ENCODE data around the gene MUCL3. TPM values are rescaled to one million over a fixed set of nuclear protein-coding genes. Genes with fewer than 3 reads are reported as not detected.

The MUCL3 gene
- total and polyA plus RNA-seq, 10 of the 15 experiments (the other 5 are each of a cell fraction or from before 2014, with no cell fraction given): 0.03 to 1.4 (median 0.61) TPM

- H3K9ac ChIP-seq (ENCODE audit: control insufficient read depth, insufficient read depth, low read length): no peak overlapping the region
- H3K4me1 ChIP-seq (ENCODE audit: control insufficient read depth, insufficient read depth, low read length): no peaks in the 10 kb centered on the region
- CTCF ChIA-PET: no interaction called here
- POLR2A ChIA-PET: no interaction called here
- H3K79me2 ChIP-seq (ENCODE audit: control insufficient read depth, insufficient read depth, low read length): no peaks in the 10 kb centered on the region
- H3K4me2 ChIP-seq (ENCODE audit: control insufficient read depth, insufficient read depth): no peak overlapping the region
- H3K9me3 ChIP-seq (replicated peaks; ENCODE audit: control insufficient read depth, insufficient read depth, low read length): no peaks in the 10 kb centered on the region
- peaks cover 0 to 5% of the 10 kb centered on the region in 2 experiments; a peak in 3 of 4 replicates for H3K27me3 ChIP-seq (replicated peaks in 1 of 2; ENCODE audit: control insufficient read depth in 2 of 2, insufficient read depth in 2 of 2, low read length in 1 of 2)
- no peaks in the 10 kb centered on the region; the same call in 1 of the 2 replicates for H4K20me1 ChIP-seq (ENCODE audit: control insufficient read depth, insufficient read depth)
- H3K4me3 ChIP-seq: no peak overlapping the region
- 12% methylated on average over 4 of the region's 4 CpGs for WGBS (ENCODE audit: insufficient coverage, insufficient replicate concordance, low lambda C conversion rate, missing lambda C conversion rate)
- RAD21 ChIA-PET (ENCODE audit: unreplicated experiment): no interaction called here
- intact Hi-C loops (cut with micrococcal nuclease; ENCODE audit: unreplicated experiment) (no loop called here), in situ Hi-C loops (cut with MboI) (no loop called here)
- no peak overlapping the region for H3K27ac ChIP-seq (ENCODE audit: control insufficient read depth, insufficient read depth)
- TF ChIP-seq NBN (IDR thresholded peaks at IDR 0.05) (no peak), FOXM1 (IDR thresholded peaks at IDR 0.05; ENCODE audit: low read depth, low read length) (no peak)
- ATAC-seq (no peak), DNase-seq (ENCODE audit: low read depth, low spot score) (no peak), FAIRE-seq (no peak)
- SMC1A ChIA-PET (ENCODE audit: uncharacterized antibody, unreplicated experiment): no interaction called here
- H2AFZ ChIP-seq (ENCODE audit: control insufficient read depth, low read depth, low read length): no peak overlapping the region
- no TSS peak for BruUV-seq (replicated peaks)
- H3K36me3 ChIP-seq (ENCODE audit: control insufficient read depth in 2 of 2, insufficient read depth in 2 of 2, low read length in 1 of 2): no peaks in the 10 kb centered on the region
Observed at GRCh38 chr6:30938730-30939129, 2.0 kb upstream of the MUCL3 start.

- CTCF ChIA-PET: no interaction called here
- DNase-seq (ENCODE audit: low read depth, low spot score): no peak
Observed at GRCh38 chr6:30939473-30939872, 1.3 kb upstream of the MUCL3 start.

More at GRCh38 chr6:30939473-30939872, 1.3 kb upstream of the MUCL3 start:
- Histone ChIP-seq H3K4me2 (ENCODE audit: control insufficient read depth, insufficient read depth) (no peak overlapping the region), H3K27ac (ENCODE audit: control insufficient read depth, insufficient read depth) (no peak overlapping the region), H3K36me3 (ENCODE audit: control insufficient read depth in 2 of 2, insufficient read depth in 2 of 2, low read length in 1 of 2) (no peaks in the 10 kb centered on the region), H3K79me2 (ENCODE audit: control insufficient read depth, insufficient read depth, low read length) (no peaks in the 10 kb centered on the region), H3K4me3 (no peak overlapping the region), H3K9me3 (replicated peaks; ENCODE audit: control insufficient read depth, insufficient read depth, low read length) (no peaks in the 10 kb centered on the region), H4K20me1 (ENCODE audit: control insufficient read depth, insufficient read depth) (no peaks in the 10 kb centered on the region; the same call in 1 of the 2 replicates), H2AFZ (ENCODE audit: control insufficient read depth, low read depth, low read length) (no peak overlapping the region), H3K27me3 (replicated peaks in 1 of 2; ENCODE audit: control insufficient read depth in 2 of 2, insufficient read depth in 2 of 2, low read length in 1 of 2) (peaks cover 0 to 5% of the 10 kb centered on the region in 2 experiments; a peak in 3 of 4 replicates), H3K4me1 (ENCODE audit: control insufficient read depth, insufficient read depth, low read length) (no peaks in the 10 kb centered on the region), H3K9ac (ENCODE audit: control insufficient read depth, insufficient read depth, low read length) (no peak overlapping the region)
- in situ Hi-C loops (cut with MboI): no loop called here
- no peak for ATAC-seq
- BruUV-seq (replicated peaks): no TSS peak
- RAD21 ChIA-PET (ENCODE audit: unreplicated experiment): no interaction called here
- POLR2A ChIA-PET: no interaction called here
- no peak for FAIRE-seq
- SMC1A ChIA-PET (ENCODE audit: uncharacterized antibody, unreplicated experiment): no interaction called here
- WGBS (ENCODE audit: insufficient coverage, insufficient replicate concordance, low lambda C conversion rate, missing lambda C conversion rate): 17% methylated on average over 3 of the region's 3 CpGs
- no peak for TF ChIP-seq LARP7 (IDR thresholded peaks at IDR 0.05)
- no peak for TF ChIP-seq RBBP5 (conservative IDR thresholded peaks at IDR 0.05)
- no peak for TF ChIP-seq IKZF2 (IDR thresholded peaks at IDR 0.05)
- intact Hi-C loops (cut with micrococcal nuclease; ENCODE audit: unreplicated experiment): no loop called here
